HEK293 (cell line): ENCODE data around the gene SYNPO2.

Experiments used
- CTCF ChIA-PET: fragments of 350-600 bp; formaldehyde crosslinking; extraction: SDS; loops from one replicate; lab custom pipeline; 2021; ENCODE audit warnings: antibody characterized with exemption; lab: Yijun Ruan, JAX
- POLR2A ChIA-PET: fragments of 300-600 bp; formaldehyde crosslinking; extraction: SDS; loops from one replicate; lab custom pipeline; 2020; ENCODE audit warnings: antibody characterized with exemption, inconsistent platforms; lab: Yijun Ruan, JAX
- H3K27ac ChIP-seq: fragments of 200-500 bp; sonication (Bioruptor generic); 2 replicates; pipeline ENCODE4 v1.5.1; 2014; ENCODE audit warnings: low read depth, low read length, control low read depth, inconsistent platforms; ENCODE audit errors: extremely low read depth
- H3K36me3 ChIP-seq, 2 experiments: fragments of 200-500 bp in 1 of 2; sonication (Bioruptor generic) in 1 of 2; 1 replicate in 1 of 2; 2 replicates in 1 of 2; pipeline ENCODE4 v1.5.1; 2014 to 2017; ENCODE audit warnings: inconsistent platforms in 2 of 2, low read length in 2 of 2; ENCODE audit not compliant: control insufficient read depth in 2 of 2, insufficient read depth in 1 of 2
- H3K4me1 ChIP-seq: fragments of 200-500 bp; sonication (Bioruptor generic); 2 replicates; pipeline ENCODE4 v1.5.1; 2014; ENCODE audit warnings: mild to moderate bottlenecking, low read length, inconsistent platforms; ENCODE audit not compliant: control insufficient read depth, insufficient read depth
- H3K4me3 ChIP-seq: 2 replicates; pipeline ENCODE4 v1.5.1; 2011; ENCODE audit warnings: low read depth, mild to moderate bottlenecking, control low read depth, low read length, moderate library complexity
- H3K9me3 ChIP-seq: fragments of 200-500 bp; sonication (Bioruptor generic); 2 replicates; pipeline ENCODE4 v1.5.1; 2014; ENCODE audit warnings: low read depth, low read length, inconsistent platforms; ENCODE audit not compliant: control insufficient read depth, insufficient read depth
- HIC1 ChIP-seq: fragments of 450-650 bp; formaldehyde crosslinking; IDR thresholded peaks from 2 replicates; pipeline ENCODE4 v1.5.1; 2016; ENCODE audit warnings: missing biosample characterization, missing genetic modification characterization
- KLF16 ChIP-seq: fragments of 450-650 bp; formaldehyde crosslinking; IDR thresholded peaks from 2 replicates; pipeline ENCODE4 v1.5.1; 2017; ENCODE audit warnings: missing biosample characterization, missing genetic modification characterization
- PRDM2 ChIP-seq: fragments of 450-650 bp; formaldehyde crosslinking; IDR thresholded peaks from 2 replicates; pipeline ENCODE4 v1.5.1; 2016; ENCODE audit warnings: missing biosample characterization, missing genetic modification characterization, borderline replicate concordance
- TRIM28 ChIP-seq: IDR thresholded peaks from 2 replicates; pipeline ENCODE4 v1.6.1; 2011; ENCODE audit warnings: low read length, control low read depth, borderline replicate concordance
- WT1 ChIP-seq: fragments of 450-650 bp; formaldehyde crosslinking; IDR thresholded peaks from 2 replicates; pipeline ENCODE4 v1.5.1; 2016; ENCODE audit warnings: missing biosample characterization, missing genetic modification characterization
- ZNF544 ChIP-seq: fragments of 450-650 bp; formaldehyde crosslinking; IDR thresholded peaks from 2 replicates; pipeline ENCODE4 v1.5.0; 2017; ENCODE audit warnings: missing biosample characterization, missing genetic modification characterization
- ZNF626 ChIP-seq: fragments of 450-650 bp; sonication (Bioruptor Pico); formaldehyde crosslinking; IDR thresholded peaks from 2 replicates; pipeline ENCODE4 v1.5.1; 2018; ENCODE audit warnings: missing biosample characterization, missing genetic modification characterization, inconsistent platforms
- ZNF664 ChIP-seq: fragments of 450-650 bp; formaldehyde crosslinking; IDR thresholded peaks from 2 replicates; pipeline ENCODE4 v1.5.1; 2016; ENCODE audit warnings: missing biosample characterization, missing genetic modification characterization
- ZNF792 ChIP-seq: fragments of 450-650 bp; formaldehyde crosslinking; IDR thresholded peaks from 2 replicates; pipeline ENCODE4 v1.5.1; 2016; ENCODE audit warnings: missing biosample characterization, missing genetic modification characterization
- ZXDB ChIP-seq: fragments of 450-650 bp; formaldehyde crosslinking; IDR thresholded peaks from 2 replicates; pipeline ENCODE4 v1.5.1; 2016; ENCODE audit warnings: missing biosample characterization, missing genetic modification characterization
- TF ChIP-seq, protein P1 (sequence below): fragments of 450-650 bp; formaldehyde crosslinking; IDR thresholded peaks from 2 replicates; pipeline ENCODE4 v1.5.1; 2017; ENCODE audit warnings: missing biosample characterization, missing genetic modification characterization

SYNPO2 gene

DNA sequence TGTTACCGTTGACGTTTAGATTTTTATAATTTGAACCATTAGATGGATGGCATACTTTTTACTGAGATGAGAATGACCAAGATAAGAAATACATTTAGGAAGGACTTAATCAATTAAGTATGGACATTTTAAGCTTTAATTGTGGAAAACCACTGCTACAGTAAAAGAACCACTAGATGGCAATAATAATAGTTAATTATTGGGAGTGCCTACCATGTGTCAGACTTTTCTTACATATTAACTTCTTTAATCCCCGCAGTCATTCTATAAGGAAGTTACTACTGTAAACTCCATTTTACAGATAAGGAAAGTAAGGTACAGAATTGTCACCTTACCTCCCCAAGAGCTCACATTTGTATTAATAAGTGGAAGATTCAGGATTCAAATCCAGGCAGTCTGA is 198.5 kb downstream of the SYNPO2 start:
- Histone ChIP-seq H3K9me3 (no peaks in the 10 kb centered on the region), H3K27ac (no peak overlapping the region), H3K4me3 (no peak overlapping the region), H3K4me1 (no peaks in the 10 kb centered on the region; the same call in 1 of the 2 replicates), H3K36me3 (no peaks in the 10 kb centered on the region)
- ChIA-PET CTCF (interaction anchor here (0.7 to 0.8 kb wide), 2 partner anchors 47 to 87 kb away, joined by 3 read pairs; no protein-coding TSS in a partner anchor), POLR2A (no interaction called here)
- no peak for TF ChIP-seq PRDM2 (tag by site-specific recombination)
- no peak for TF ChIP-seq ZNF626
- TF ChIP-seq ZNF544 (tag by site-specific recombination) = no peak

DNA sequence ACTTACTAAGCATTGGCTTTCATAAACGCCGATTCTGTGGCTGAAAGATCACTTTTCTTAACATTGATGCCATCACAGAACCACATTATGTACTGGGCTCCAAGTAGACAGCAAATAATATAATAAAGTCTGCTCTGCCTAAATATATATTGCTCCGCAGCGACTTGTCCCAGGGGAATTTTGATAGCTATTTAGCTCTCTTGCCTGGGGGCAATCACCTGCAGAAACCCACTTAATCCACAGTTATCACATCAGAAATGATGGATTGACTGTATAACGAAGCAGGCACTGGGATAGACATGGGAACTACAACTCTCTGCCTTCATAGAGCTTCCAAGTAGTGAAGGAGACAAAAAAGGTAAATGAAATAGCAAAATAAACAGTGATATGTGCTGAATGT is 199.0 kb downstream of the SYNPO2 start:
- Histone ChIP-seq H3K9me3 (no peaks in the 10 kb centered on the region), H3K27ac (no peak overlapping the region), H3K36me3 (no peaks in the 10 kb centered on the region), H3K4me1 (no peaks in the 10 kb centered on the region), H3K4me3 (no peak overlapping the region)
- POLR2A ChIA-PET = no interaction called here
- CTCF ChIA-PET = interaction anchor here (0.8 kb wide), 1 partner anchor 47 kb away, joined by 3 read pairs; no protein-coding TSS in a partner anchor
- TF ChIP-seq ZNF664 = no peak

- Histone ChIP-seq H3K4me3 (no peak overlapping the region), H3K9me3 (no peaks in the 10 kb centered on the region), H3K36me3 (no peaks in the 10 kb centered on the region), H3K27ac (no peak overlapping the region), H3K4me1 (no peaks in the 10 kb centered on the region)
- POLR2A ChIA-PET = no interaction called here
- CTCF ChIA-PET = no interaction called here
- TF ChIP-seq KLF16 (no peak), TRIM28 (no peak), WT1 (tag by site-specific recombination) (peak; percentile 26; the same call in 1 of the 2 replicates), HIC1 (tag by site-specific recombination) (no peak), ZXDB (no peak), ZNF544 (tag by site-specific recombination) (no peak), ZNF792 (tag by site-specific recombination) (no peak)
- TF ChIP-seq, protein P1, sequence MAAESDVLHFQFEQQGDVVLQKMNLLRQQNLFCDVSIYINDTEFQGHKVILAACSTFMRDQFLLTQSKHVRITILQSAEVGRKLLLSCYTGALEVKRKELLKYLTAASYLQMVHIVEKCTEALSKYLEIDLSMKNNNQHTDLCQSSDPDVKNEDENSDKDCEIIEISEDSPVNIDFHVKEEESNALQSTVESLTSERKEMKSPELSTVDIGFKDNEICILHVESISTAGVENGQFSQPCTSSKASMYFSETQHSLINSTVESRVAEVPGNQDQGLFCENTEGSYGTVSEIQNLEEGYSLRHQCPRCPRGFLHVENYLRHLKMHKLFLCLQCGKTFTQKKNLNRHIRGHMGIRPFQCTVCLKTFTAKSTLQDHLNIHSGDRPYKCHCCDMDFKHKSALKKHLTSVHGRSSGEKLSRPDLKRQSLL (tag by site-specific recombination) = no peak
Observed at GRCh38 chr4:119093042-119093827, 204.6 kb downstream of the SYNPO2 start.
